IMR-90 (cell line): ENCODE measurements around the gene KCNMA1. TPM values are rescaled to one million over a fixed set of nuclear protein-coding genes. Genes with fewer than 3 reads are reported as not detected.
A peak's percentile ranks its signal among the peaks of the same experiment; 100 is the strongest.

Experiments used
- ATAC-seq: fragments of 200-7000 bp; cut with Tn5 transposase; 2 replicates; pipeline ENCODE4 v1.9.1; 2020; ENCODE audit warnings: low read depth, mild to moderate bottlenecking, moderate library complexity
- BruUV-seq: library from RNA; stranded (reverse); fragments of 400-500 nt; replicated peaks from 2 replicates; lab custom pipeline; 2021; lab: Mats Ljungman, UMichigan
- CTCF ChIA-PET: fragments of 300-600 bp; formaldehyde crosslinking; extraction: SDS; loops from one replicate; lab custom pipeline; 2021; ENCODE audit warnings: antibody characterized with exemption; lab: Yijun Ruan, JAX
- POLR2A ChIA-PET: fragments of 300-600 bp; sonication (Branson Sonifier 250); formaldehyde crosslinking; loops from one replicate; lab custom pipeline; 2022; ENCODE audit warnings: antibody characterized with exemption; ENCODE audit not compliant: unreplicated experiment; lab: Charles Lee
- DNase-seq: peaks from one replicate; pipeline ENCODE4 v3.0.0; 2013
- H2AFZ ChIP-seq: replicated peaks from 2 replicates; pipeline ENCODE3; 2013; ENCODE audit warnings: low read length, mild to moderate bottlenecking; ENCODE audit not compliant: poor library complexity
- H2AK5ac ChIP-seq: 2 replicates; pipeline ENCODE4 v1.6.1; 2013; ENCODE audit warnings: low read depth, low read length, inconsistent platforms
- H2AK9ac ChIP-seq: replicated peaks from 2 replicates; pipeline ENCODE3; 2013; ENCODE audit warnings: mild to moderate bottlenecking, low read depth, low read length, moderate library complexity; ENCODE audit not compliant: poor library complexity
- H2BK120ac ChIP-seq: 2 replicates; pipeline ENCODE4 v1.6.1; 2013; ENCODE audit warnings: low read depth, low read length, inconsistent platforms
- H2BK15ac ChIP-seq: 3 replicates; pipeline ENCODE4 v1.6.1; 2013; ENCODE audit warnings: low read depth, low read length, inconsistent platforms
- H2BK20ac ChIP-seq: 2 replicates; pipeline ENCODE4 v1.6.1; 2013; ENCODE audit warnings: low read depth, mild to moderate bottlenecking, inconsistent platforms, low read length, moderate library complexity
- H2BK5ac ChIP-seq: 2 replicates; pipeline ENCODE4 v1.6.1; 2013; ENCODE audit warnings: mild to moderate bottlenecking, low read depth, low read length, inconsistent platforms; ENCODE audit not compliant: poor library complexity, severe bottlenecking
- H3K14ac ChIP-seq: replicated peaks from 2 replicates; pipeline ENCODE4 v1.6.1; 2013; ENCODE audit warnings: low read depth, low read length, inconsistent platforms
- H3K18ac ChIP-seq: 2 replicates; pipeline ENCODE4 v1.6.1; 2013; ENCODE audit warnings: low read depth, low read length, control low read depth
- H3K23ac ChIP-seq: 2 replicates; pipeline ENCODE4 v1.6.1; 2013; ENCODE audit warnings: low read depth, low read length, inconsistent platforms
- H3K27ac ChIP-seq: 2 replicates; pipeline ENCODE4 v1.5.1; 2013; ENCODE audit warnings: mild to moderate bottlenecking, control low read depth, low read length; ENCODE audit not compliant: insufficient read depth
- H3K27me3 ChIP-seq: 2 replicates; pipeline ENCODE4 v1.6.1; 2013; ENCODE audit warnings: low read length; ENCODE audit not compliant: control insufficient read depth, insufficient read depth
- H3K36me3 ChIP-seq: 2 replicates; pipeline ENCODE4 v1.6.1; 2013; ENCODE audit warnings: low read length, mixed read lengths; ENCODE audit not compliant: control insufficient read depth, insufficient read depth
- H3K4ac ChIP-seq: 2 replicates; pipeline ENCODE4 v1.6.1; 2013; ENCODE audit warnings: low read depth, low read length, inconsistent platforms
- H3K4me1 ChIP-seq: 2 replicates; pipeline ENCODE4 v1.6.1; 2013; ENCODE audit warnings: low read length, mixed read lengths; ENCODE audit not compliant: control insufficient read depth, insufficient read depth
- H3K4me2 ChIP-seq: 2 replicates; pipeline ENCODE4 v1.6.1; 2013; ENCODE audit warnings: low read depth, mild to moderate bottlenecking, control low read depth, low read length, moderate library complexity
- H3K4me3 ChIP-seq: 2 replicates; pipeline ENCODE4 v1.5.1; 2013; ENCODE audit warnings: low read depth, mild to moderate bottlenecking, control low read depth, low read length, moderate library complexity; ENCODE audit not compliant: insufficient read depth
- H3K56ac ChIP-seq: 2 replicates; pipeline ENCODE4 v1.6.1; 2013; ENCODE audit warnings: low read length, inconsistent platforms; ENCODE audit not compliant: insufficient read depth; ENCODE audit errors: extremely low read depth
- H3K79me1 ChIP-seq, 2 experiments: 2 replicates each; pipeline ENCODE4 v1.6.1; 2013; ENCODE audit warnings: low read length in 2 of 2, inconsistent platforms in 1 of 2, low read depth in 1 of 2
- H3K9ac ChIP-seq: 2 replicates; pipeline ENCODE4 v1.6.1; 2013; ENCODE audit warnings: low read depth, low read length, control low read depth
- H3K9me1 ChIP-seq: 2 replicates; pipeline ENCODE4 v1.6.1; 2013; ENCODE audit warnings: low read length, inconsistent platforms; ENCODE audit not compliant: insufficient read depth
- H3K9me3 ChIP-seq: 2 replicates; pipeline ENCODE4 v1.6.1; 2013; ENCODE audit warnings: low read length; ENCODE audit not compliant: control insufficient read depth, insufficient read depth
- H4K20me1 ChIP-seq: 2 replicates; pipeline ENCODE4 v1.6.1; 2013; ENCODE audit warnings: low read length, inconsistent platforms; ENCODE audit not compliant: insufficient read depth
- H4K5ac ChIP-seq: 2 replicates; pipeline ENCODE4 v1.6.1; 2013; ENCODE audit warnings: mild to moderate bottlenecking, low read depth, low read length, control low read depth
- H4K8ac ChIP-seq, 2 experiments: 2 replicates each; pipeline ENCODE4 v1.6.1; 2013; ENCODE audit warnings: low read depth in 2 of 2, low read length in 2 of 2, control low read depth in 1 of 2, inconsistent platforms in 1 of 2
- H4K91ac ChIP-seq: 2 replicates; pipeline ENCODE4 v1.6.1; 2013; ENCODE audit warnings: low read depth, low read length, inconsistent platforms; ENCODE audit not compliant: insufficient read depth
- BHLHE40 ChIP-seq: fragments of 150-350 bp; IDR thresholded peaks from 2 replicates; pipeline ENCODE4 v1.6.1; 2016; ENCODE audit warnings: mild to moderate bottlenecking, low read depth, low read length
- CEBPB ChIP-seq: IDR thresholded peaks from 2 replicates; pipeline ENCODE4 v1.6.1; 2012; ENCODE audit warnings: low read depth, low read length, improper control_type of control experiment
- CHD1 ChIP-seq: IDR thresholded peaks from 2 replicates; pipeline ENCODE4 v1.6.1; 2012; ENCODE audit warnings: low read depth, low read length, improper control_type of control experiment
- FOS ChIP-seq: fragments of 150-350 bp; IDR thresholded peaks from 2 replicates; pipeline ENCODE4 v1.6.1; 2016; ENCODE audit warnings: low read depth, low read length
- MAFK ChIP-seq: IDR thresholded peaks from 2 replicates; pipeline ENCODE4 v1.6.1; 2012; ENCODE audit warnings: low read depth, low read length, improper control_type of control experiment
- MAZ ChIP-seq: IDR thresholded peaks from 2 replicates; pipeline ENCODE4 v1.6.1; 2012; ENCODE audit warnings: low read depth, mild to moderate bottlenecking, low read length, improper control_type of control experiment, moderate library complexity, borderline replicate concordance
- MXI1 ChIP-seq: IDR thresholded peaks from 2 replicates; pipeline ENCODE4 v1.6.1; 2012; ENCODE audit warnings: low read depth, mild to moderate bottlenecking, low read length, moderate library complexity, borderline replicate concordance
- NFE2L2 ChIP-seq: fragments of 150-350 bp; IDR thresholded peaks from 2 replicates; pipeline ENCODE4 v1.6.1; 2016; ENCODE audit warnings: low read depth, mild to moderate bottlenecking, low read length
- POLR2A ChIP-seq: IDR thresholded peaks from 2 replicates; pipeline ENCODE4 v1.6.1; 2012; ENCODE audit warnings: mild to moderate bottlenecking, low read depth, low read length
- RAD21 ChIP-seq: IDR thresholded peaks from 2 replicates; pipeline ENCODE4 v1.6.1; 2012; ENCODE audit warnings: low read length, improper control_type of control experiment
- RCOR1 ChIP-seq: IDR thresholded peaks from 2 replicates; pipeline ENCODE4 v1.6.1; 2012; ENCODE audit warnings: mild to moderate bottlenecking, low read length, improper control_type of control experiment; ENCODE audit not compliant: insufficient replicate concordance
- RFX5 ChIP-seq: IDR thresholded peaks from 2 replicates; pipeline ENCODE4 v1.8.0; 2012; ENCODE audit warnings: low read depth, mild to moderate bottlenecking, low read length, moderate library complexity
- SMC3 ChIP-seq: fragments of 150-350 bp; IDR thresholded peaks from 2 replicates; pipeline ENCODE4 v1.6.1; 2016; ENCODE audit warnings: low read depth, mild to moderate bottlenecking, antibody characterized with exemption, low read length, moderate library complexity
- WGBS, 2 experiments: methylation state at CpG; one replicate each; pipeline versions ENCODE4 v1.1.5 to v1.1.7; 2013; ENCODE audit warnings: missing lambda C conversion rate in 2 of 2; ENCODE audit not compliant: insufficient read length in 1 of 2; ENCODE audit errors: extremely low coverage in 2 of 2; 5-methylcytosine and 5-hydroxymethylcytosine counted together
- dilution Hi-C: fragments of 300-500 bp; cut with HindIII; formaldehyde crosslinking; loops from one replicate; pipeline ENCODE4 v1.14.3; 2018; ENCODE audit warnings: low sequenced_read_pairs; ENCODE audit not compliant: unreplicated experiment
- in situ Hi-C: fragments of 300-500 bp; cut with MboI; formaldehyde crosslinking; loops from 3 replicates; pipeline ENCODE4 v1.14.3; 2019; ENCODE audit warnings: low sequenced_read_pairs, inconsistent platforms, mixed read lengths
- intact Hi-C: fragments of 100-400 bp; cut with micrococcal nuclease; formaldehyde crosslinking; loops from 2 replicates; pipeline ENCODE4 v1.10.0; 2022
- polyA plus RNA-seq, 3 experiments: library from polyadenylated mRNA; depleted of rRNA; stranded (reverse); fragments of >200 nt; gene quantifications; 2 replicates each; pipeline ENCODE4 v1.2.3, GENCODE V29; 2012; ENCODE audit warnings: low replicate concordance in 1 of 3
- total RNA-seq: library from RNA; depleted of rRNA; stranded (reverse); fragments of >200 nt; gene quantifications from 2 replicates; pipeline ENCODE4 v1.2.3, GENCODE V29; 2012
- TF ChIP-seq, protein P1 (sequence below): fragments of 150-350 bp; IDR thresholded peaks from 2 replicates; pipeline ENCODE4 v1.6.1; 2016; ENCODE audit warnings: low read depth, mild to moderate bottlenecking, low read length, moderate library complexity, borderline replicate concordance
- TF ChIP-seq, protein P2 (sequence below): conservative IDR thresholded peaks from 2 replicates; pipeline ENCODE4 v1.5.1; 2012; ENCODE audit warnings: mild to moderate bottlenecking, low read depth, low read length, improper control_type of control experiment
- TF ChIP-seq, protein P3 (sequence below): fragments of 150-350 bp; IDR thresholded peaks from 2 replicates; pipeline ENCODE4 v1.6.1; 2017; ENCODE audit warnings: mild to moderate bottlenecking, antibody characterized with exemption, low read length, low read depth

The KCNMA1 gene
- total and polyA plus RNA-seq, 2 of the 4 experiments (the other 2 are of a cell fraction) = 25.6 to 29.6 TPM

- WGBS, 2 experiments = no CpG with 5 or more reads among the region's 4 CpGs
- peak overlapping the region; percentile 29 for H3K14ac ChIP-seq
- DNase-seq (no peak), ATAC-seq (peak; percentile 6; the same call in 1 of the 2 replicates)
- H3K4me3 ChIP-seq = no peak overlapping the region
- TF ChIP-seq RAD21 (no peak), CEBPB (no peak), CHD1 (no peak), RCOR1 (no peak), MAFK (no peak), FOS (no peak), RFX5 (no peak), MXI1 (no peak), SMC3 (no peak), POLR2A (no peak), BHLHE40 (no peak), NFE2L2 (no peak), MAZ (no peak)
- TF ChIP-seq, protein P1, sequence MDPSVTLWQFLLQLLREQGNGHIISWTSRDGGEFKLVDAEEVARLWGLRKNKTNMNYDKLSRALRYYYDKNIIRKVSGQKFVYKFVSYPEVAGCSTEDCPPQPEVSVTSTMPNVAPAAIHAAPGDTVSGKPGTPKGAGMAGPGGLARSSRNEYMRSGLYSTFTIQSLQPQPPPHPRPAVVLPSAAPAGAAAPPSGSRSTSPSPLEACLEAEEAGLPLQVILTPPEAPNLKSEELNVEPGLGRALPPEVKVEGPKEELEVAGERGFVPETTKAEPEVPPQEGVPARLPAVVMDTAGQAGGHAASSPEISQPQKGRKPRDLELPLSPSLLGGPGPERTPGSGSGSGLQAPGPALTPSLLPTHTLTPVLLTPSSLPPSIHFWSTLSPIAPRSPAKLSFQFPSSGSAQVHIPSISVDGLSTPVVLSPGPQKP = no peak
- TF ChIP-seq, protein P2, sequence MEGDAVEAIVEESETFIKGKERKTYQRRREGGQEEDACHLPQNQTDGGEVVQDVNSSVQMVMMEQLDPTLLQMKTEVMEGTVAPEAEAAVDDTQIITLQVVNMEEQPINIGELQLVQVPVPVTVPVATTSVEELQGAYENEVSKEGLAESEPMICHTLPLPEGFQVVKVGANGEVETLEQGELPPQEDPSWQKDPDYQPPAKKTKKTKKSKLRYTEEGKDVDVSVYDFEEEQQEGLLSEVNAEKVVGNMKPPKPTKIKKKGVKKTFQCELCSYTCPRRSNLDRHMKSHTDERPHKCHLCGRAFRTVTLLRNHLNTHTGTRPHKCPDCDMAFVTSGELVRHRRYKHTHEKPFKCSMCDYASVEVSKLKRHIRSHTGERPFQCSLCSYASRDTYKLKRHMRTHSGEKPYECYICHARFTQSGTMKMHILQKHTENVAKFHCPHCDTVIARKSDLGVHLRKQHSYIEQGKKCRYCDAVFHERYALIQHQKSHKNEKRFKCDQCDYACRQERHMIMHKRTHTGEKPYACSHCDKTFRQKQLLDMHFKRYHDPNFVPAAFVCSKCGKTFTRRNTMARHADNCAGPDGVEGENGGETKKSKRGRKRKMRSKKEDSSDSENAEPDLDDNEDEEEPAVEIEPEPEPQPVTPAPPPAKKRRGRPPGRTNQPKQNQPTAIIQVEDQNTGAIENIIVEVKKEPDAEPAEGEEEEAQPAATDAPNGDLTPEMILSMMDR = no peak
- TF ChIP-seq, protein P3, sequence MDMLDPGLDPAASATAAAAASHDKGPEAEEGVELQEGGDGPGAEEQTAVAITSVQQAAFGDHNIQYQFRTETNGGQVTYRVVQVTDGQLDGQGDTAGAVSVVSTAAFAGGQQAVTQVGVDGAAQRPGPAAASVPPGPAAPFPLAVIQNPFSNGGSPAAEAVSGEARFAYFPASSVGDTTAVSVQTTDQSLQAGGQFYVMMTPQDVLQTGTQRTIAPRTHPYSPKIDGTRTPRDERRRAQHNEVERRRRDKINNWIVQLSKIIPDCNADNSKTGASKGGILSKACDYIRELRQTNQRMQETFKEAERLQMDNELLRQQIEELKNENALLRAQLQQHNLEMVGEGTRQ = no peak
- no peak overlapping the region for H3K4me2 ChIP-seq
- H4K20me1 ChIP-seq = no peaks in the 10 kb centered on the region
- H4K91ac ChIP-seq = peak overlapping the region; percentile 37; the same call in 1 of the 2 replicates
- H4K8ac ChIP-seq = peak overlapping the region in 1 of 2 experiments; percentile 40; a peak in 1 of 4 replicates
- H2BK120ac ChIP-seq = peak overlapping the region; percentile 88
- peak overlapping the region; percentile 57 for H2BK20ac ChIP-seq
- H3K18ac ChIP-seq = 0 out of 2 replicates have a peak overlapping the region, but pooled peaks have one; percentile 8
- H3K9me3 ChIP-seq = no peaks in the 10 kb centered on the region
- no peak overlapping the region; the same call in 2 of the 3 replicates for H2BK15ac ChIP-seq
- peak overlapping the region; percentile 77 for H2AK5ac ChIP-seq
- H3K23ac ChIP-seq = peak overlapping the region; percentile 72
- peaks cover 26% of the 10 kb centered on the region for H3K9me1 ChIP-seq
- H4K5ac ChIP-seq = no peak overlapping the region
- intact Hi-C loops = no loop called here
- in situ Hi-C loops = no loop called here
- peak overlapping the region; percentile 73 for H3K4ac ChIP-seq
- no TSS peak for BruUV-seq
- H3K4me1 ChIP-seq = peaks cover 14% of the 10 kb centered on the region
- H3K56ac ChIP-seq = no peak overlapping the region
- H2AFZ ChIP-seq = peak overlapping the region; percentile 1
- peaks cover 0 to 7% of the 10 kb centered on the region in 2 experiments; a peak in 1 of 4 replicates for H3K79me1 ChIP-seq
- ChIA-PET CTCF (no interaction called here), POLR2A (no interaction called here)
- no peaks in the 10 kb centered on the region for H3K27me3 ChIP-seq
- no peak overlapping the region for H2BK5ac ChIP-seq
- H2AK9ac ChIP-seq = peak overlapping the region; percentile 85
- no peak overlapping the region for H3K9ac ChIP-seq
- no peak overlapping the region for H3K27ac ChIP-seq
- H3K36me3 ChIP-seq = no peaks in the 10 kb centered on the region
- dilution Hi-C loops = no loop called here
Observed at GRCh38 chr10:77565590-77566023, 72.0 kb downstream of the KCNMA1 start.
